PC-3 (cell line): ENCODE measurements around the gene SNRNP200. TPM values are rescaled to one million over a fixed set of nuclear protein-coding genes. Genes with fewer than 3 reads are reported as not detected.

Experiments
- ATAC-seq: fragments of 200-7000 bp; cut with Tn5 transposase; 2 replicates; pipeline ENCODE4 v1.9.1; 2020; ENCODE audit warnings: mild to moderate bottlenecking, moderate library complexity
- BruUV-seq: library from RNA; stranded (reverse); fragments of 400-500 nt; replicated peaks from 2 replicates; lab custom pipeline; 2021; lab: Mats Ljungman, UMichigan
- CTCF ChIA-PET: fragments of 300-600 bp; sonication (Branson Sonifier 250); formaldehyde crosslinking; loops from one replicate; lab custom pipeline; 2022; ENCODE audit warnings: antibody characterized with exemption; lab: Charles Lee
- POLR2A ChIA-PET: fragments of 300-600 bp; sonication (Branson Sonifier 250); formaldehyde crosslinking; loops from one replicate; lab custom pipeline; 2022; ENCODE audit warnings: antibody characterized with exemption; ENCODE audit not compliant: unreplicated experiment; lab: Charles Lee
- DNase-seq: peaks from one replicate; pipeline ENCODE4 v3.0.0-alpha.2; 2015
- H2AFZ ChIP-seq: fragments of 300-600 bp; sonication (generic); 2 replicates; pipeline ENCODE4 v1.6.0; 2016; ENCODE audit warnings: antibody characterized with exemption, low read length
- H3F3A ChIP-seq: fragments of 300-600 bp; sonication (generic); one replicate; pipeline ENCODE4 v1.6.0; 2017; ENCODE audit warnings: antibody characterized with exemption, low read length, control low read depth, mild to moderate bottlenecking; ENCODE audit not compliant: unreplicated experiment
- H3K27ac ChIP-seq: fragments of 300-600 bp; sonication (generic); 2 replicates; pipeline ENCODE4 v1.5.1; 2016; ENCODE audit warnings: mild to moderate bottlenecking, low read length
- H3K27me3 ChIP-seq: fragments of 300-600 bp; sonication (generic); 2 replicates; pipeline ENCODE4 v1.6.1; 2016; ENCODE audit warnings: low read length, mixed read lengths
- H3K36me3 ChIP-seq: fragments of 300-600 bp; sonication (generic); 2 replicates; pipeline ENCODE4 v1.6.1; 2016; ENCODE audit warnings: low read depth, mixed run types, low read length, mixed read lengths
- H3K4me1 ChIP-seq: fragments of 300-600 bp; sonication (generic); 2 replicates; pipeline ENCODE4 v1.5.1; 2016; ENCODE audit warnings: low read length; ENCODE audit not compliant: insufficient read depth
- H3K4me2 ChIP-seq: fragments of 300-600 bp; sonication (generic); 2 replicates; pipeline ENCODE4 v1.6.0; 2016; ENCODE audit warnings: low read length
- H3K4me3 ChIP-seq: fragments of 300-600 bp; sonication (generic); 2 replicates; pipeline ENCODE4 v1.5.1; 2016; ENCODE audit warnings: mild to moderate bottlenecking, low read length, mixed read lengths
- H3K79me2 ChIP-seq: fragments of 300-600 bp; sonication (generic); 2 replicates; pipeline ENCODE4 v1.6.1; 2017; ENCODE audit warnings: low read length, mixed read lengths
- H3K9ac ChIP-seq: fragments of 300-600 bp; sonication (generic); 2 replicates; pipeline ENCODE4 v1.6.0; 2016; ENCODE audit warnings: mild to moderate bottlenecking, low read length
- H3K9me2 ChIP-seq: fragments of 300-600 bp; sonication (generic); replicated peaks from 2 replicates; pipeline ENCODE4 v1.6.1; 2016; ENCODE audit warnings: mixed run types, low read length, mixed read lengths
- H3K9me3 ChIP-seq: fragments of 300-600 bp; sonication (generic); 2 replicates; pipeline ENCODE4 v1.6.1; 2016; ENCODE audit warnings: low read length, mixed read lengths
- H4K20me1 ChIP-seq: fragments of 300-600 bp; sonication (generic); 2 replicates; pipeline ENCODE4 v1.6.1; 2016; ENCODE audit warnings: low read length, mixed read lengths
- CTCF ChIP-seq: fragments of 300-600 bp; sonication (generic); conservative IDR thresholded peaks from 2 replicates; pipeline ENCODE4 v1.5.1; 2017; ENCODE audit warnings: antibody characterized with exemption, low read depth, mild to moderate bottlenecking, low read length
- EZH2 ChIP-seq: fragments of 300-600 bp; sonication (generic); IDR thresholded peaks from one replicate; pipeline ENCODE4 v1.6.1; 2017; ENCODE audit warnings: antibody characterized with exemption, mild to moderate bottlenecking, low read length; ENCODE audit not compliant: unreplicated experiment
- EZH2phosphoT487 ChIP-seq: fragments of 300-600 bp; sonication (generic); IDR thresholded peaks from 2 replicates; pipeline ENCODE4 v1.6.1; 2018; ENCODE audit warnings: mild to moderate bottlenecking, antibody characterized with exemption, low read length, borderline replicate concordance
- intact Hi-C: fragments of 100-400 bp; cut with micrococcal nuclease; formaldehyde crosslinking; loops from 2 replicates; pipeline ENCODE4 v1.9.0; 2023
- total RNA-seq: library from RNA; depleted of rRNA; stranded (reverse); fragments of >200 nt; gene quantifications from 2 replicates; pipeline ENCODE4 v1.2.3, GENCODE V29; 2014

SNRNP200 gene
- total RNA-seq, 1 experiment from 2014 or later, result 77.8 TPM

GRCh38 chr2:96287273-96287856, 18.0 kb downstream of the SNRNP200 start:
- Histone ChIP-seq H3K4me1 (no peaks in the 10 kb centered on the region), H3K4me3 (no peak overlapping the region), H3K9me3 (no peaks in the 10 kb centered on the region), H3K36me3 (peaks cover 91% of the 10 kb centered on the region), H3F3A (no peaks in the 10 kb centered on the region), H3K79me2 (no peaks in the 10 kb centered on the region), H2AFZ (no peak overlapping the region), H3K4me2 (no peak overlapping the region), H4K20me1 (no peaks in the 10 kb centered on the region), H3K27ac (no peak overlapping the region), H3K9ac (no peak overlapping the region), H3K9me2 (no peaks in the 10 kb centered on the region), H3K27me3 (no peaks in the 10 kb centered on the region)
- ChIA-PET CTCF (no interaction called here), POLR2A (no interaction called here)
- TF ChIP-seq EZH2 (no peak), EZH2phosphoT487 (no peak), CTCF (no peak)
- ATAC-seq (no peak), DNase-seq (no peak)
- intact Hi-C loops, result no loop called here
- no TSS peak for BruUV-seq

GRCh38 chr2:96276787-96277499, 28.4 kb downstream of the SNRNP200 start:
- Histone ChIP-seq H3K9me3 (no peaks in the 10 kb centered on the region), H3K4me1 (no peaks in the 10 kb centered on the region), H3K27ac (no peak overlapping the region), H3K9ac (no peak overlapping the region), H3K4me3 (no peak overlapping the region), H3K79me2 (no peaks in the 10 kb centered on the region), H3K27me3 (no peaks in the 10 kb centered on the region), H3K9me2 (no peaks in the 10 kb centered on the region), H3F3A (peaks cover 6% of the 10 kb centered on the region), H3K4me2 (no peak overlapping the region), H3K36me3 (peaks cover 56% of the 10 kb centered on the region), H4K20me1 (no peaks in the 10 kb centered on the region), H2AFZ (no peak overlapping the region)
- TF ChIP-seq EZH2 (no peak), EZH2phosphoT487 (no peak), CTCF (no peak)
- ATAC-seq (no peak), DNase-seq (no peak)
- intact Hi-C loops, result no loop called here
- ChIA-PET CTCF (no interaction called here), POLR2A (no interaction called here)
- no TSS peak for BruUV-seq
